Regular cardiac myocyte (primary cell): ENCODE measurements around the gene CYP4F11. TPM values are rescaled to one million over a fixed set of nuclear protein-coding genes. Genes with fewer than 3 reads are reported as not detected.

ENCODE experiments used
- total RNA-seq: library from RNA; depleted of rRNA; stranded (reverse); fragments of >200 nt; gene quantifications from 2 replicates; pipeline ENCODE4 v1.2.3, GENCODE V29; 2014

The CYP4F11 gene
- under 0.01 TPM in 1 of 2 replicates, not detected in the other for total RNA-seq

GRCh38 chr19:15934332-15935078 is at the start of gene CYP4F11:
TSS of gene CYP4F11 (minus strand) at chr19:15934529. CDS start at chr19:15934408, 121 bp downstream.

GRCh38 chr19:15948223-15949058 is 14.1 kb upstream of the CYP4F11 start, which contains the start of gene OR10H4:
TSS of gene OR10H4 (plus strand) at chr19:15949008. CDS start at chr19:15949008, 0 bp downstream.

GRCh38 chr19:15897738-15898276 is 36.5 kb downstream of the CYP4F11 start, which contains the start of gene CYP4F2:
TSS of gene CYP4F2 (minus strand) at chr19:15898074. CDS start at chr19:15897611, 463 bp downstream.

Other genes starting within 250 kb of the CYP4F11 start
- gene OR10H2, start 206.5 kb downstream of the CYP4F11 start, total RNA-seq = not detected in 2 replicates
- not detected in 2 replicates for gene OR10H3, start 196.5 kb downstream of the CYP4F11 start, total RNA-seq
- gene OR10H5, start 146.9 kb downstream of the CYP4F11 start, total RNA-seq = not detected in 2 replicates
- gene OR10H1, start 118.9 kb downstream of the CYP4F11 start, total RNA-seq = not detected in 2 replicates
- not detected in 2 replicates for gene CYP4F2, start 36.5 kb downstream of the CYP4F11 start, total RNA-seq
- not detected in 2 replicates for gene OR10H4, start 14.5 kb upstream of the CYP4F11 start, total RNA-seq
- gene TPM4, start 142.0 kb upstream of the CYP4F11 start, total RNA-seq = 927 and 961 TPM in 2 replicates
- gene RAB8A, start 177.4 kb upstream of the CYP4F11 start, total RNA-seq = 37.8 and 82.6 TPM in 2 replicates
- not detected in 2 replicates for gene HSH2D, start 209.2 kb upstream of the CYP4F11 start, total RNA-seq
- not detected in 2 replicates for gene CIB3, start 239.0 kb upstream of the CYP4F11 start, total RNA-seq